ENCODE data around the gene TIMM21. TPM values are rescaled to one million over a fixed set of nuclear protein-coding genes. Genes with fewer than 3 reads are reported as not detected.

TIMM21 gene
- total RNA-seq, 5 donors from 2014 or later (not counting 1 experiment from before 2014, with no cell fraction given): 14.6 to 20.9 (median 18.6) TPM

DNA sequence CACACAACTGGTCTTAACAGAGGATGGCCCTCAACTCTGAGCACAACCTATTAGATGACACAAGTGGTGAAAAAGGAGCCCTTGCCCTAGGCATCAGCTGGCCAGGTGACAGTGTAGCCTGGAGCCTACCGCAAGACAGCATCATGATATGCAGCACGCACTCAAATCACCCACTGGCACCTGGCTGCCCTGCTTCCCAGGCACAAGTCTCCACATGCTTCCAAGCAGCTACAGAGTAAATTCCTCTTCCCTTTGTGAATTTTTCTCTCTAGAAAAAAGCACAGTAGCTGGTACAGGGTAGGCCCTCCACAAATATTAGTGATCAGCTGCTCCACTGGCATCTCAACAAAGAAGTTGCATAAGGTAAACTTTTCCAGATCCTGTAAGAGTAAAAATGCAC is 6.7 kb upstream of the TIMM21 start:
- CTCF ChIA-PET: no interaction called here
- WGBS (ENCODE audit: insufficient coverage): 91% methylated on average over 2 of the region's 2 CpGs
- Histone ChIP-seq H3K36me3 (ENCODE audit: control insufficient read depth in 2 of 2, extremely low read depth in 1 of 2, insufficient read depth in 1 of 2, low read length in 1 of 2) (no peaks in the 10 kb centered on the region), H3K4me3 (ENCODE audit: control insufficient read depth in 1 of 2, extremely low read depth in 1 of 2, low read length in 1 of 2) (no peak overlapping the region), H3K4me1 (ENCODE audit: control insufficient read depth in 1 of 2, extremely low read depth in 1 of 2, insufficient read depth in 2 of 2, low read length in 2 of 2) (no peaks in the 10 kb centered on the region), H3K9me3 (no peaks in the 10 kb centered on the region), H3K27me3 (replicated peaks in 1 of 2; ENCODE audit: control insufficient read depth in 2 of 2, extremely low read depth in 1 of 2, insufficient read depth in 2 of 2, low read length in 1 of 2) (peaks cover 0 to 3% of the 10 kb centered on the region in 2 experiments), H3K27ac (ENCODE audit: low read length) (no peak overlapping the region)
- H3K4me1 Mint-ChIP-seq: peaks cover 3% of the 10 kb centered on the region in 3 donors
- no peak overlapping the region for H3K4me3 Mint-ChIP-seq
- ATAC-seq (replicated peaks in 1 of 4): no peak
- H3K9me3 Mint-ChIP-seq: no peaks in the 10 kb centered on the region
- no peaks in the 10 kb centered on the region for H3K36me3 Mint-ChIP-seq
- no peak overlapping the region for H3K27ac Mint-ChIP-seq
- DNase-seq: no peak
- POLR2A ChIA-PET: no interaction called here
- H3K27me3 Mint-ChIP-seq: peaks cover 11 to 17% of the 10 kb centered on the region in 2 donors

DNA sequence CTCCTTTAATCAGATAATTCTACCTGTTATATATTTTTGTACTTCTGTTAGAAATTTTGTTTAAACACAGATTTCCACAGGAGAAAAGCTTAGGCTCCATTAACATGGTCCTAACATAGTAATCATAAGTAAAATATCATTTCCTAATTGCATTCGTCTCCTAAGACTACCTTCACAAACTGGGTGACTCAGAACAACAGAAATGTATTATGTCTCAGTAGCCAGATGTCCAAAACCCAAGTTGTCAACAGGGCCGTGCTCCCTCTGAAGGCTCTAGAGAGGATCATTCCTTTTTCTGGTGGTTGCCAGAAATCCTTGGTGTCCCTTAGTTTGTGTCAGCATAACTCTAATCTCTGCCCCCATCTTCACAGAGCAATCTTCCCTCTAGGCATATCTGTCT is 6.1 kb upstream of the TIMM21 start:
- WGBS (ENCODE audit: insufficient coverage): 60% methylated on average over 1 of the region's 2 CpGs
- ChIA-PET POLR2A (interaction anchor here in 1 of 2 donors (0.6 kb wide), 1 partner anchor 31 kb away, joined by 3 read pairs; no protein-coding TSS in a partner anchor), CTCF (no interaction called here)
- no peak overlapping the region for H3K4me3 Mint-ChIP-seq
- H3K27ac Mint-ChIP-seq: no peak overlapping the region
- peaks cover 4 to 5% of the 10 kb centered on the region in 2 experiments for H3K4me1 ChIP-seq (ENCODE audit: control insufficient read depth in 1 of 2, extremely low read depth in 1 of 2, insufficient read depth in 2 of 2, low read length in 2 of 2)
- no peak overlapping the region for H3K27ac ChIP-seq (ENCODE audit: low read length)
- H3K27me3 ChIP-seq (replicated peaks in 1 of 2; ENCODE audit: control insufficient read depth in 2 of 2, extremely low read depth in 1 of 2, insufficient read depth in 2 of 2, low read length in 1 of 2): peaks cover 0 to 3% of the 10 kb centered on the region in 2 experiments
- H3K9me3 ChIP-seq: no peaks in the 10 kb centered on the region
- peaks cover 9% of the 10 kb centered on the region in 3 donors for H3K4me1 Mint-ChIP-seq
- H3K36me3 Mint-ChIP-seq: no peaks in the 10 kb centered on the region
- DNase-seq (no peak), ATAC-seq (replicated peaks in 1 of 4) (no peak)
- H3K9me3 Mint-ChIP-seq: no peaks in the 10 kb centered on the region
- no peak overlapping the region for H3K4me3 ChIP-seq (ENCODE audit: control insufficient read depth in 1 of 2, extremely low read depth in 1 of 2, low read length in 1 of 2)
- H3K36me3 ChIP-seq (ENCODE audit: control insufficient read depth in 2 of 2, extremely low read depth in 1 of 2, insufficient read depth in 1 of 2, low read length in 1 of 2): no peaks in the 10 kb centered on the region
- peaks cover 11 to 17% of the 10 kb centered on the region in 2 donors for H3K27me3 Mint-ChIP-seq

DNA sequence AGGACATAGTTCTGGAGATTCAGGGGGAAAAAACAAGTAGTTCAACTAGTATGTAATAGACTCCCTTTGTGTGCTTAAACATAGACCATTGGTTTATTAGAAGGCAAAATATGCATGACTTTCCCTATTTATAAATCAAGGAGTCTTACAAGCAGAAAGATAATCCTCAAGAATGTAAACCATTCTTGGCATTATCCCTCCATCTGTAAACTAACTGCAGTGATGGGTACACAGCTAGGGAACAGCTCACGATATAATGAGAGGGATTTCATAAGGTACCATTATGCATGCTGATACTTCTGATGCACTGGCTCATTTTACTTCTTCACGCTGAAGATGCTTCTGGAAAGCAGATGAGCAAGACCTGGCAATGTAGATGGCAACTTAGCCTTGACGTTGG is 1.6 kb upstream of the TIMM21 start:
- peaks cover 0 to 15% of the 10 kb centered on the region in 2 donors for H3K36me3 ChIP-seq (ENCODE audit: control insufficient read depth in 2 of 2, extremely low read depth in 1 of 2, insufficient read depth in 1 of 2, low read length in 1 of 2)
- H3K4me3 ChIP-seq (ENCODE audit: control insufficient read depth in 1 of 2, extremely low read depth in 1 of 2, low read length in 1 of 2): peak overlapping the region in 1 of 2 donors; percentile 93
- POLR2A ChIA-PET: no interaction called here
- peak overlapping the region; percentile 88 to 99 for H3K27ac Mint-ChIP-seq
- peaks cover 42 to 52% (median 42%) of the 10 kb centered on the region in 3 donors for H3K4me1 Mint-ChIP-seq
- H3K36me3 Mint-ChIP-seq: no peaks in the 10 kb centered on the region
- CTCF ChIA-PET: no interaction called here
- H3K4me3 Mint-ChIP-seq: peak overlapping the region; percentile 95 to 99 (median 97)
- H3K4me1 ChIP-seq (ENCODE audit: control insufficient read depth in 1 of 2, extremely low read depth in 1 of 2, insufficient read depth in 2 of 2, low read length in 2 of 2): peaks cover 11 to 15% of the 10 kb centered on the region in 2 experiments
- H3K27me3 ChIP-seq (replicated peaks in 1 of 2; ENCODE audit: control insufficient read depth in 2 of 2, extremely low read depth in 1 of 2, insufficient read depth in 2 of 2, low read length in 1 of 2): no peaks in the 10 kb centered on the region
- no peaks in the 10 kb centered on the region for H3K9me3 ChIP-seq
- DNase-seq (no peak), ATAC-seq (replicated peaks in 1 of 4) (no peak)
- H3K27me3 Mint-ChIP-seq: peaks cover 0 to 3% of the 10 kb centered on the region in 2 donors
- H3K9me3 Mint-ChIP-seq: no peaks in the 10 kb centered on the region
- 65% methylated on average over 3 of the region's 3 CpGs for WGBS (ENCODE audit: insufficient coverage)
- peak overlapping the region; percentile 99 for H3K27ac ChIP-seq (ENCODE audit: low read length)

DNA sequence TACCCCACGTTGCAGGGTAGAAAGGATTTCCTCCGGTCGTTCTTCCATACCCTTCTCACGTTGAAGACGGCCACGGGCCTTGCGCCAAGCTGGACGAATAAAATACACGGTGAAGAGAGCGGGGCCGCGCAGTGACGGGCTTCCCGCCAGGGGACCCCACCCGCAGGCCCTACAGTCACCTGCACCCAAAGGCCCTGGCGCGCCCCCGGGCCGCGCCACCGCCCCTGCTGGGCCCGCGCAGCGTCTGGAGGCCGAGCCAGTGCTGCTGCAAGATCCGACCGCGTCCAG is 888 bp upstream of the TIMM21 start:
- POLR2A ChIA-PET: no interaction called here
- peaks cover 11 to 15% of the 10 kb centered on the region in 2 experiments for H3K4me1 ChIP-seq (ENCODE audit: control insufficient read depth in 1 of 2, extremely low read depth in 1 of 2, insufficient read depth in 2 of 2, low read length in 2 of 2)
- CTCF ChIA-PET: no interaction called here
- H3K27me3 ChIP-seq (replicated peaks in 1 of 2; ENCODE audit: control insufficient read depth in 2 of 2, extremely low read depth in 1 of 2, insufficient read depth in 2 of 2, low read length in 1 of 2): no peaks in the 10 kb centered on the region
- peaks cover 0 to 16% of the 10 kb centered on the region in 2 donors for H3K36me3 ChIP-seq (ENCODE audit: control insufficient read depth in 2 of 2, extremely low read depth in 1 of 2, insufficient read depth in 1 of 2, low read length in 1 of 2)
- WGBS (ENCODE audit: insufficient coverage): 0% methylated on average over 28 of the region's 28 CpGs
- H3K9me3 ChIP-seq: no peaks in the 10 kb centered on the region
- peak overlapping the region; percentile 98 to 99 for H3K27ac Mint-ChIP-seq
- H3K4me1 Mint-ChIP-seq: peaks cover 45 to 56% (median 45%) of the 10 kb centered on the region in 3 donors
- no peak for DNase-seq
- H3K4me3 ChIP-seq (ENCODE audit: control insufficient read depth in 1 of 2, extremely low read depth in 1 of 2, low read length in 1 of 2): peak overlapping the region; percentile 93 to 98
- no peak for ATAC-seq (replicated peaks in 1 of 4)
- H3K9me3 Mint-ChIP-seq: no peaks in the 10 kb centered on the region
- H3K36me3 Mint-ChIP-seq: peaks cover 4% of the 10 kb centered on the region
- H3K27ac ChIP-seq (ENCODE audit: low read length): peak overlapping the region; percentile 99
- peaks cover 0 to 3% of the 10 kb centered on the region in 2 donors for H3K27me3 Mint-ChIP-seq
- H3K4me3 Mint-ChIP-seq: peak overlapping the region; percentile 95 to 99 (median 97)

DNA sequence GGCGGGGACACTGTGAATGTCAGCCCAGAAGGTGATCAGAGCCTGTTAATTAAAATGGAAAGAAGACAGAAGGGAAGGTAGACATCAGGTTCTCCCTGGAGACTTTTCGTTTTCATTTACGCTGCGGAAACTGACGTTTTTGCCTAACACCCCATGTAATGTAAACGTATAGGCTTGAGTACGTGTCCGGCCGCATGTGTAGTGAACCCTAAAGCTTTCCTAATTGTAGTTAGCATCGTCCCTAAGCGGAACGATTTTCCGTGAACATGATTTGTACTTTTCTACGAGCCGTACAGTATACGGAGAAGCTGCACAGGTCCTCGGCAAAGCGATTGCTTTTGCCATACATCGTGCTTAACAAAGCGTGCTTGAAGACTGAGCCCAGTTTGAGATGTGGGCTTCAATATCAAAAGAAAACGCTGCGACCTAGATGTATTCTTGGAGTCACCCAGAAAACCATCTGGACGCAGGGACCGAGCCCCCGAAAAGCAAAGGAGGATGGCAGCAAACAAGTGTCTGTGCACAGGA is 284 bp downstream of the TIMM21 start:
- peaks cover 55 to 66% (median 55%) of the 10 kb centered on the region in 3 donors for H3K4me1 Mint-ChIP-seq
- ChIA-PET CTCF (interaction anchor here in 1 of 2 donors (1.5 kb wide), 1 partner anchor 66 kb away, joined by 3 read pairs; no protein-coding TSS in a partner anchor), POLR2A (no interaction called here)
- H3K9me3 Mint-ChIP-seq: no peaks in the 10 kb centered on the region
- DNase-seq: no peak
- Histone ChIP-seq H3K4me3 (ENCODE audit: control insufficient read depth in 1 of 2, extremely low read depth in 1 of 2, low read length in 1 of 2) (peak overlapping the region; percentile 93 to 98), H3K36me3 (ENCODE audit: control insufficient read depth in 2 of 2, extremely low read depth in 1 of 2, insufficient read depth in 1 of 2, low read length in 1 of 2) (peaks cover 0 to 16% of the 10 kb centered on the region in 2 donors), H3K9me3 (no peaks in the 10 kb centered on the region), H3K27me3 (replicated peaks in 1 of 2; ENCODE audit: control insufficient read depth in 2 of 2, extremely low read depth in 1 of 2, insufficient read depth in 2 of 2, low read length in 1 of 2) (no peaks in the 10 kb centered on the region), H3K4me1 (ENCODE audit: control insufficient read depth in 1 of 2, extremely low read depth in 1 of 2, insufficient read depth in 2 of 2, low read length in 2 of 2) (peaks cover 11 to 15% of the 10 kb centered on the region in 2 experiments), H3K27ac (ENCODE audit: low read length) (peak overlapping the region; percentile 99)
- ATAC-seq (replicated peaks in 1 of 4): no peak
- H3K4me3 Mint-ChIP-seq: peak overlapping the region; percentile 95 to 99 (median 97)
- peaks cover 0 to 3% of the 10 kb centered on the region in 2 donors for H3K27me3 Mint-ChIP-seq
- H3K27ac Mint-ChIP-seq: peak overlapping the region; percentile 98 to 99
- WGBS (ENCODE audit: insufficient coverage): under 1% methylated on average over 22 of the region's 25 CpGs
- H3K36me3 Mint-ChIP-seq: peaks cover 10% of the 10 kb centered on the region

DNA sequence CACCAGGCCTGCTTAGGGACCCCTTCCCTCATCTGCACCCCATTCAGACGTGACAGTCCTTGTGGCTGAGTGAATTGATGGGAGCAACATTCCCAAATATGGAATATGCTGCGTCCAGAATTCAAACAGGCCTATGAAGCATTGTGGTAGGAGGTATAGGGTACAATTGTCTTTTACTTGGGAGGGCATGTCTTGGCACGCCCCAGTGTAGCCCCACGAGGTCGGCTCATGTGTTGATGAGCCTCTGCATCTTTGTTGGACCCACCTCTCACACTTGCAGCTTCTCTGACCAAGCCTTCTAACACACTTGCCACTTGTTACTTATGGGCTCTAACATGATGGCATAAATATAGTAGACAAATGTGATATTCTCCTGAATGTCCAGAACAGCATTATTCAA is 1.6 kb downstream of the TIMM21 start:
- DNase-seq (no peak), ATAC-seq (replicated peaks in 1 of 4) (no peak)
- no peak overlapping the region for H3K27ac Mint-ChIP-seq
- H3K36me3 ChIP-seq (ENCODE audit: control insufficient read depth in 2 of 2, extremely low read depth in 1 of 2, insufficient read depth in 1 of 2, low read length in 1 of 2): peaks cover 0 to 20% of the 10 kb centered on the region in 2 donors
- peaks cover 55 to 66% (median 55%) of the 10 kb centered on the region in 3 donors for H3K4me1 Mint-ChIP-seq
- no peaks in the 10 kb centered on the region for H3K27me3 ChIP-seq (replicated peaks in 1 of 2; ENCODE audit: control insufficient read depth in 2 of 2, extremely low read depth in 1 of 2, insufficient read depth in 2 of 2, low read length in 1 of 2)
- WGBS (ENCODE audit: insufficient coverage): 83% methylated on average over 1 of the region's 5 CpGs
- no peak overlapping the region for H3K4me3 ChIP-seq (ENCODE audit: control insufficient read depth in 1 of 2, extremely low read depth in 1 of 2, low read length in 1 of 2)
- H3K27me3 Mint-ChIP-seq: no peaks in the 10 kb centered on the region
- no peaks in the 10 kb centered on the region for H3K9me3 Mint-ChIP-seq
- peak overlapping the region; percentile 21 to 99 (median 95) for H3K4me3 Mint-ChIP-seq
- peaks cover 11 to 15% of the 10 kb centered on the region in 2 experiments for H3K4me1 ChIP-seq (ENCODE audit: control insufficient read depth in 1 of 2, extremely low read depth in 1 of 2, insufficient read depth in 2 of 2, low read length in 2 of 2)
- ChIA-PET POLR2A (no interaction called here), CTCF (interaction anchor here in 1 of 2 donors (1.5 kb wide), 1 partner anchor 67 kb away, joined by 3 read pairs; no protein-coding TSS in a partner anchor)
- no peaks in the 10 kb centered on the region for H3K9me3 ChIP-seq
- H3K27ac ChIP-seq (ENCODE audit: low read length): no peak overlapping the region
- peaks cover 13% of the 10 kb centered on the region for H3K36me3 Mint-ChIP-seq

Measured in T-cell (primary cell).